ENCODE data around the gene MAPK7. TPM values are rescaled to one million over a fixed set of nuclear protein-coding genes. Genes with fewer than 3 reads are reported as not detected.

The MAPK7 gene
- 10.5 and 19.1 TPM in 2 replicates for polyA plus RNA-seq (2012; rRNA removed)
- 8.9 and 14.2 TPM in 2 replicates for polyA plus RNA-seq (2012; cell fraction: cytosol; rRNA removed)
- polyA plus RNA-seq (2012; cell fraction: nucleus; rRNA removed): 54.4 and 71.5 TPM in 2 replicates

DNA sequence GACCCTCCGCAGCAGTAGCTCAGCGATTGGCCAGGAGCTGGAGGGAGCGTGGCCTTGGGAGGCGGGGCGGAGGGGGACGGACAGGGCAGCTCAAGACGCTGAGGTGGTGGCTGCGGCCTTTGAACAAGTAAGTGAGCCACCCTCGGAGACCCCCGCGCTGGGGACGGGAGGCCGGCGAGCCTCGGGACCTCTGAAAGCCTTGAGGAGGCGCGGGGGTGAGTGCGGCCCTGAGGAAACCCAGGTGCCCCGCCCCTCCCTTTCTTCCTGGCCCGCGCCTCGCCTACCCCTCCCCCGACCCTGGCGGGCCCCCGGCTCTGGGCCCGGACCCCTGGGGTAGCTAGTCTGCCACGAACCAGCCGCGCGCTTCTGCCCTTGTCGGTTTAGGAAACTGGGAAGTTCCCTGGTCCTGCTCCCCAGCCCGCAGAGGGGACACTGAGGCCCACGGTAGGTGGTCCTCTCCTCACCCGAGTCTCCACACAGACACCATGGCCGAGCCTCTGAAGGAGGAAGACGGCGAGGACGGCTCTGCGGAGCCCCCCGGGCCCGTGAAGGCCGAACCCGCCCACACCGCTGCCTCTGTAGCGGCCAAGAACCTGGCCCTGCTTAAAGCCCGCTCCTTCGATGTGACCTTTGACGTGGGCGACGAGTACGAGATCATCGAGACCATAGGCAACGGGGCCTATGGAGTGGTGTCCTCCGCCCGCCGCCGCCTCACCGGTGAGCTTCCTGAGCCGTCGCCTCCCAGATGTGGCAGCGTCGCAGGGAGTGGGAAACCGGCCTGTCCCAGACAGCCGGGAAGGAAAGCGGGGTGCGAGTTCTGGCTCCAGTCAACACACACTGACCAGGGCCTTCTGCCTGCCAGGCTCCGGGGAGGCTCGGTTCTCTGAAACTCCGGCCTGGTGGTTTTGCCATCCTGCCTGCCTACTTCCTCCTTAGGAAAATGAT is at the start of gene MAPK7:
Gene MAPK7 (plus strand): TSS at position 83 of the 945 bp plus-strand sequence. CDS start 403 bp downstream, at position 486.
- peak within 1 kb of the TSS; percentile 88 for H3K9ac ChIP-seq
- peaks cover 3 to 34% of the 10 kb centered on the region in 2 experiments; a peak in 3 of 4 replicates for H3K4me1 ChIP-seq (ENCODE audit: control insufficient read depth in 1 of 2, insufficient read depth in 2 of 2, low read depth in 1 of 2, low read length in 1 of 2)
- ChIA-PET POLR2A (interaction anchor here (0.9 to 2.2 kb wide), 9 partner anchors 8 to 69 kb away, joined by 3 to 29 read pairs (median 5); partner anchors contain the start of genes B9D1, MFAP4 and RNF112), CTCF (interaction anchor here (0.6 to 3.1 kb wide), 8 partner anchors 10 to 69 kb away, joined by 3 to 35 read pairs (median 6); partner anchors contain the start of gene B9D1)
- DNase-seq: no peak
- peaks cover 31% of the 10 kb centered on the region for H3F3A ChIP-seq (replicated peaks; ENCODE audit: insufficient read depth)
- H3K4me3 ChIP-seq (ENCODE audit: low read depth in 2 of 2, low read length in 1 of 2): peak within 1 kb of the TSS; percentile 87 to 88
- H3K79me2 ChIP-seq (ENCODE audit: insufficient read depth): peaks cover 60% of the 10 kb centered on the region
- TF ChIP-seq, protein P1, sequence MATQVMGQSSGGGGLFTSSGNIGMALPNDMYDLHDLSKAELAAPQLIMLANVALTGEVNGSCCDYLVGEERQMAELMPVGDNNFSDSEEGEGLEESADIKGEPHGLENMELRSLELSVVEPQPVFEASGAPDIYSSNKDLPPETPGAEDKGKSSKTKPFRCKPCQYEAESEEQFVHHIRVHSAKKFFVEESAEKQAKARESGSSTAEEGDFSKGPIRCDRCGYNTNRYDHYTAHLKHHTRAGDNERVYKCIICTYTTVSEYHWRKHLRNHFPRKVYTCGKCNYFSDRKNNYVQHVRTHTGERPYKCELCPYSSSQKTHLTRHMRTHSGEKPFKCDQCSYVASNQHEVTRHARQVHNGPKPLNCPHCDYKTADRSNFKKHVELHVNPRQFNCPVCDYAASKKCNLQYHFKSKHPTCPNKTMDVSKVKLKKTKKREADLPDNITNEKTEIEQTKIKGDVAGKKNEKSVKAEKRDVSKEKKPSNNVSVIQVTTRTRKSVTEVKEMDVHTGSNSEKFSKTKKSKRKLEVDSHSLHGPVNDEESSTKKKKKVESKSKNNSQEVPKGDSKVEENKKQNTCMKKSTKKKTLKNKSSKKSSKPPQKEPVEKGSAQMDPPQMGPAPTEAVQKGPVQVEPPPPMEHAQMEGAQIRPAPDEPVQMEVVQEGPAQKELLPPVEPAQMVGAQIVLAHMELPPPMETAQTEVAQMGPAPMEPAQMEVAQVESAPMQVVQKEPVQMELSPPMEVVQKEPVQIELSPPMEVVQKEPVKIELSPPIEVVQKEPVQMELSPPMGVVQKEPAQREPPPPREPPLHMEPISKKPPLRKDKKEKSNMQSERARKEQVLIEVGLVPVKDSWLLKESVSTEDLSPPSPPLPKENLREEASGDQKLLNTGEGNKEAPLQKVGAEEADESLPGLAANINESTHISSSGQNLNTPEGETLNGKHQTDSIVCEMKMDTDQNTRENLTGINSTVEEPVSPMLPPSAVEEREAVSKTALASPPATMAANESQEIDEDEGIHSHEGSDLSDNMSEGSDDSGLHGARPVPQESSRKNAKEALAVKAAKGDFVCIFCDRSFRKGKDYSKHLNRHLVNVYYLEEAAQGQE (IDR thresholded peaks at IDR 0.05; ENCODE audit: low read depth, low read length): no peak
- TF ChIP-seq IRF3 (IDR thresholded peaks at IDR 0.05; ENCODE audit: low read depth, low read length): 0 out of 2 replicates have a peak, but pooled peaks have one; percentile 15
- TF ChIP-seq CHD2 (IDR thresholded peaks at IDR 0.05; ENCODE audit: low read length, partially characterized antibody): peak; percentile 16
- no peak; the same call in 1 of the 2 replicates for TF ChIP-seq TAF1 (IDR thresholded peaks at IDR 0.05; ENCODE audit: borderline replicate concordance, low read depth, low read length)
- TF ChIP-seq TCF12 (IDR thresholded peaks at IDR 0.05): no peak
- TF ChIP-seq, protein P2, sequence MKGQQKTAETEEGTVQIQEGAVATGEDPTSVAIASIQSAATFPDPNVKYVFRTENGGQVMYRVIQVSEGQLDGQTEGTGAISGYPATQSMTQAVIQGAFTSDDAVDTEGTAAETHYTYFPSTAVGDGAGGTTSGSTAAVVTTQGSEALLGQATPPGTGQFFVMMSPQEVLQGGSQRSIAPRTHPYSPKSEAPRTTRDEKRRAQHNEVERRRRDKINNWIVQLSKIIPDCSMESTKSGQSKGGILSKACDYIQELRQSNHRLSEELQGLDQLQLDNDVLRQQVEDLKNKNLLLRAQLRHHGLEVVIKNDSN (IDR thresholded peaks at IDR 0.05; ENCODE audit: borderline replicate concordance, low read depth): no peak
- TF ChIP-seq GATA2 (CRISPR knock-in tag; IDR thresholded peaks at IDR 0.05): no peak
- no peak for TF ChIP-seq MEF2A (IDR thresholded peaks at IDR 0.05; ENCODE audit: borderline replicate concordance, low read depth)
- TF ChIP-seq, protein P3, sequence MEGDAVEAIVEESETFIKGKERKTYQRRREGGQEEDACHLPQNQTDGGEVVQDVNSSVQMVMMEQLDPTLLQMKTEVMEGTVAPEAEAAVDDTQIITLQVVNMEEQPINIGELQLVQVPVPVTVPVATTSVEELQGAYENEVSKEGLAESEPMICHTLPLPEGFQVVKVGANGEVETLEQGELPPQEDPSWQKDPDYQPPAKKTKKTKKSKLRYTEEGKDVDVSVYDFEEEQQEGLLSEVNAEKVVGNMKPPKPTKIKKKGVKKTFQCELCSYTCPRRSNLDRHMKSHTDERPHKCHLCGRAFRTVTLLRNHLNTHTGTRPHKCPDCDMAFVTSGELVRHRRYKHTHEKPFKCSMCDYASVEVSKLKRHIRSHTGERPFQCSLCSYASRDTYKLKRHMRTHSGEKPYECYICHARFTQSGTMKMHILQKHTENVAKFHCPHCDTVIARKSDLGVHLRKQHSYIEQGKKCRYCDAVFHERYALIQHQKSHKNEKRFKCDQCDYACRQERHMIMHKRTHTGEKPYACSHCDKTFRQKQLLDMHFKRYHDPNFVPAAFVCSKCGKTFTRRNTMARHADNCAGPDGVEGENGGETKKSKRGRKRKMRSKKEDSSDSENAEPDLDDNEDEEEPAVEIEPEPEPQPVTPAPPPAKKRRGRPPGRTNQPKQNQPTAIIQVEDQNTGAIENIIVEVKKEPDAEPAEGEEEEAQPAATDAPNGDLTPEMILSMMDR (IDR thresholded peaks at IDR 0.05): no peak
- TF ChIP-seq FOXM1 (IDR thresholded peaks at IDR 0.05; ENCODE audit: low read depth): no peak
- TF ChIP-seq TEAD4 (IDR thresholded peaks at IDR 0.05; ENCODE audit: borderline replicate concordance, insufficient read depth): 0 out of 2 replicates have a peak, but pooled peaks have one; percentile 14
- TF ChIP-seq MXI1 (IDR thresholded peaks at IDR 0.05; ENCODE audit: low read depth, low read length): no peak
- 0 out of 2 replicates have a peak, but pooled peaks have one; percentile 6 for TF ChIP-seq MAX (IDR thresholded peaks at IDR 0.05; ENCODE audit: low read depth)
- TF ChIP-seq PBX3 (IDR thresholded peaks at IDR 0.05): peak; percentile 53
- no peak for TF ChIP-seq EZH2phosphoT487 (IDR thresholded peaks at IDR 0.05; ENCODE audit: borderline replicate concordance, low read depth)
- TF ChIP-seq JUND (IDR thresholded peaks at IDR 0.05): no peak
- WGBS (ENCODE audit: low lambda C conversion rate): 18% methylated on average over 2 of the region's 69 CpGs
- no peaks in the 10 kb centered on the region for H3K9me2 ChIP-seq
- no peaks in the 10 kb centered on the region for H3K9me3 ChIP-seq
- H3K27me3 ChIP-seq (ENCODE audit: insufficient read depth): no peaks in the 10 kb centered on the region
- H3K27ac ChIP-seq (ENCODE audit: low read depth in 2 of 2, low read length in 1 of 2): peak within 1 kb of the TSS; percentile 94 to 95
- peak within 1 kb of the TSS; percentile 96 for H3K4me2 ChIP-seq
- peak within 1 kb of the TSS; percentile 75 for H2AFZ ChIP-seq (ENCODE audit: low read depth)
- peaks cover 20 to 40% of the 10 kb centered on the region in 2 experiments for H3K36me3 ChIP-seq (replicated peaks in 1 of 2; ENCODE audit: control insufficient read depth in 1 of 2, insufficient read depth in 2 of 2, low read length in 1 of 2)
- H4K20me1 ChIP-seq (ENCODE audit: insufficient read depth): no peaks in the 10 kb centered on the region

Data from SK-N-SH (cell line).